HG03025 (cell line): Measurements from ENCODE around the gene FRRS1L.
A peak's percentile ranks its signal among the peaks of the same experiment; 100 is the strongest.
"Not testable (repeated sequence)": the region's sequence is repeated elsewhere in the genome, so short reads cannot be mapped to it uniquely, and the experiment has no call there.

Experiments
- ATAC-seq: cut with Tn5 transposase; IDR thresholded peaks from one replicate; pipeline ENCODE4 v1.9.1; 2021; ENCODE audit warnings: mild to moderate bottlenecking, moderate library complexity; ENCODE audit not compliant: unreplicated experiment, low FRiP score

FRRS1L gene

DNA sequence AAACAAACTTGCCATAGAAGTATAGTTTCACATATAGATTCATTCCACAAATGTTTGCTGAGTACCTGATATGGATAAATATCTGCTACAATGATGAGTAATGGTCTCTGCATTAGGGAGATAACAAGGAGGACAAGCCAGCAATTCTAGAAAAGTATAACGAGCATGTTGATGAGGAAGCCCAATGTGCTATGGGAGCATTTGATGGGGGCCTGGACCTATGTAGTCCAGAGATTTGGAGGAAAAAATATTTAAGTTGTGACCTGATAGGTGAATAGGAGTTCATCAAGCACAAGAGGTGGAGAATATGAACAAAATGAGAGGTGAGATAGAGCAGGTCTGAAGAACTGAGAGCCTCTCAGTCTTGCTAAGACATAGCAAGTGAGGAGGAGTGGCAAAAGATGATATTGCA lies 32.9 kb downstream of the FRRS1L start:
- no peak for ATAC-seq

DNA sequence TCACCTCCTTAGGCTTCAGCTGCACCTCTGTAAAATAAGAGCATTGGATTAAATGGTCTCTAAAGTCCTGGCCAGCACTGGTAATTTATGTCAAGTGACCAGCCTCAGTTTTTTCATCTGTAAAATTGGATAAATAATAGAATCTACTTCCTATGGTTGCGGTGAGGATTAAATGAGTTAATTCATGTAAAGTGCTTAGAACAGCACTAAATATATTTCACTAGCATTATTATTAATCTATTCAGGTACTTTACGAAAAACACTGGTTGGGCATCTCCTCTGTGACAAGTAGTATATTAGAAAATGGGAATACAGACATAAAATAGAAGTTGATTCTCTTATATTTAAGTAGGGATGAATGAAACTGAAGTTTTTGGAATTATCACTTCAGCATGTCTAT lies 33.5 kb downstream of the FRRS1L start:
- ATAC-seq = no peak

DNA sequence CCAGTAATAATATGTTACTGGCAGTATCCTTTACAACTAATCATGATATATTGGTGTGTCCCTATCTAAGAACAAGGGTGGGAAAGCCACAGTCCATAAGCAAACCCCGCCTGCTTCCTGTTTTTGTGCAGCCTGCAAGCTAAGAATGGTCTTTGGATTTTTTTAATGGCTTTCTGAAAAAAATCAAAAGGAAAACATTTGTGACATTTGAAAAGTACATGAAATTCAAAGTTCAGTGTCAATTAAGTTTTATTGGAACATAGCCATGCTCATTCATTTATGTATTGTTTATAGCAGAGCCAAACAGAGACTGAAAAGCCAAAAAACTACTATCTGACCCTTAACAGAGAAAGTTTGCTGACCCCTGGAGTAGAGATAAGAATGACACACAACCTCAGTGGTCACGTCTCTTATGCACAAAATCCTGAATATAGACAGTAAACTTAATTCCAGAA lies 34.5 kb downstream of the FRRS1L start:
- ATAC-seq = no peak

DNA sequence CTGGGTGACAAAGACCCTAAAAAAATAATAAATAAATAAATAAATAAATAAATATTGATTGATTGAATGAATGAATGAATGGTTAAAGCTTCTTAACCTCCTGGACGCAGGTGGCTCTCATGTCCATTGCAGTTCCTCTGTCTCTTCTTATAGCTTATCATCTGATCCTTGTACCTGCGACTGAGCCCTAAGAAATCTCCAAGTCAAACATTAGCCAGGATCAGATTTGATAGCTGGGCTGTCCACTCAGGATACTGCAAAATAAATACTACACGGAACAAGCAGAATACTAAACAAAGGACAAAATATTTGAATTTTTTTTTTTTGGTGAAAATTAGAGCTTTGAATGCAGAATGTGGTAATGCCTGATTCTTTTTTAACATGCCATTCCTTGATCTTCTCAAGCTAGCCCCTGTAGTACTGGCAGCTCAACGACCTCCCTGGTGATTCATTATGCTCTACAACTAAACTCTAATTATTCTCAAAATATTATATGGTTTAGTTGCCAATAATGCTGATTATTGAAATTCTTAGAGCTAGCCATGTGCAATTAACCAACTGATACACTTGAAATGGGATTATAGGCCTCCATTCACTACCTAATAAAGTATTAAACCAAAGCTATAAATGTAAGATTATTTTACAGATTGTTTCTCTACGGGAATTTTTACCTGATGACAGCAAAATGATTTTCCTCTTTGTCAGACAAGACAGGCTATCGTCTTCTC lies 37.4 kb downstream of the FRRS1L start:
- no peak for ATAC-seq

DNA sequence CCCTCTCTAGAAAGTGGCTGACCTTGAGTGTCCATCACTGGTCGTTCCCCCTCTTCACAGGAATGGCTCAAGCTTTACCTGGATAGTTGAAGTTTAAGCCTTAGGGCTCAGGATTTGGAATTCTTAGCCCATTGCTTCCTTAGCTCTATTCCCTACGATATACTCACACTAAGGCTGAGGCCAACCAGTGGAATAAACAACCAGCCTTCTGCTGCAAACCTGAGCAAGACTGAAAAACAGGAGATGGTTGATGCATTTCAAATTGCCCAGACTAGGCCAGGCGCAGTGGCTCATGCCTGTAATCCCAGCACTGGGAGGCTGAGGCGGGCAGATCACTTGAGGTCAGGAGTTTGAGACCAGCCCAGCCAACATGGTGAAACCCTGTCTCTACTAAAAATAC lies 40.4 kb downstream of the FRRS1L start:
- ATAC-seq = not testable (repeated sequence)

DNA sequence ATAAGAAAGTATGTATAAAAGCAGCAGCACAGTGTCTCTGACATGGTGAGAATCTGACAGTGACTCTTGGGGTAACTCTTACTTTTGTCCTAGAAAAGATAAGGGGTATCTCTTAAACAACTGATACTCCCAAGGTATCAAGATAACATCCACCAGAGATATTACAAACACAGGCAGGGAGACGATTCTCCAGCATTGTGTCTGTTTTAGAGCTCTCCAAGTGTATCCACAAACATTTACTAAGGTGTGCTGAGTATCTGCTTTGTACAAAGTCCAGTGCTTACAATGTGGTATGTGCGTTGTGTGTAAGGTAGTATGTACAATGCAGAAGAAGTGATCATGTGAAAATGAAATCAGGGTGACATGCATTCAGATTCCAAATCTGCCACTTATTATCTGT lies 42.9 kb downstream of the FRRS1L start:
- ATAC-seq = no peak

DNA sequence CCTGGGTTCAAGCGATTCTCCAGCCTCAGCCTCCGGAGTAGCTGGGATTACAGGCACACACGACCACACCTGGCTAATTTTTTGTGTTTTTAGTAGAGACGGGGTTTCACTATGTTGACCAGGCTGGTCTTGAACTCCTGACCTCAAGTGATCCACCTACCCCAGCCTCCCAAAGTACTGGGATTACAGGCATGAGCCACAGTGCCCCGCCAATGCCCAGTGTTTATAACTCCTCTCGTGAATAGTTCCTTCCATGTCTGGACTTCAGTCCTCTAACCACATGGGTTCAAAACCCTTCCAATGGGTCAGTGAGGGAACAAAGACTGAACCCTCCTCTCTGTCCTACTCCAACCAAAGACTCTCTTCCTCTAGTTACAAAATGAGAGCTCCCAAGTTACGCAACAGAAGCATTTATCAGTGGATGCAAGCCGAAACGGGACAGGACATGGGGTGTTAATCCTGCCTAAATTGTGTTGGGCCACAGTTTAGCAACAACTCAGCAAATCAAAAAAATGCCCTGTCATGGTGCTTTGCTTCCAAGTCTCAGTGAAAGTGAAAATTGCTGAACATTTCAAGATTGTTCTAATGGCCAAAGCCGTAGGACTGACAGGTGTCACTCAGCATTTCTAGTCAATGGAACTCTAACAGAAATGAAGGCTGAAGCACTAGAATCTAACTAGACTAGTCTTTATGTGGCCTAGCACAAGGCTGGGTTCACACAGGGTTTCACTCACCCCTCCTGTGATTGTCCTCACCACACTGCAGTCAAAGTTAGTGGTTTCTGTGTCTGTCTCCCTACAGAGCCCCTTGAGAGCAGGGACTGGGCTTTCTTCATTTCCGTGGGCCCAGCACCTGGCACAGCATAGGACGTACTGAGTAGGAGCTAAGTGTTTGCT lies 44.1 kb downstream of the FRRS1L start:
- no peak for ATAC-seq

DNA sequence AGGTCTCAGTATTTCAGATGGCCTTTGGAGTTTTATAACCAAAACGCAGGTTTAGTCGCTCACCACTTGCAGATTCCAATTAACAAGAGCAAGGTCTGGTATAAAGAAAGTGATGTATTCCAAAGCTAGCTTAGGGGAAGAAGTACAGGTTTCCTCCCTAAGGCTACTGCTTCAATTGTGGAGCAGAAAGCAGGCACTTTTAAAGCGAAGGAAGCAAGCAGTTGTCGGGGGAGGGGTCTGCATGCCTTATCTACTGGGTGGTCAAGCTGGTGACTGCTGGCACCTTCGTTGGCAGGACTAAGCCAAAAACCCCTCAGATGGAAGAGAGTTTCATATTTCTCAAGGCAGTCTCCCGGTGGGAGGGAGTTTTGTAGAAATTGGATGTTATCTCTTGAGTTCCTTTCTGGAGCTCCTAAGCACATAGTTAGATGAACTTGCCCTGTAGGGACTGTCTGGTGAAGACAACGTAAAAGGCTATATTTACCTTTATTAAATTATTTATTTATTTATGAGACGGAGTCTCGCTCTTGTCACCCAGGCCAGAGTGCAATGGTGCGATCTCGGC lies 45.7 kb downstream of the FRRS1L start:
- no peak for ATAC-seq

DNA sequence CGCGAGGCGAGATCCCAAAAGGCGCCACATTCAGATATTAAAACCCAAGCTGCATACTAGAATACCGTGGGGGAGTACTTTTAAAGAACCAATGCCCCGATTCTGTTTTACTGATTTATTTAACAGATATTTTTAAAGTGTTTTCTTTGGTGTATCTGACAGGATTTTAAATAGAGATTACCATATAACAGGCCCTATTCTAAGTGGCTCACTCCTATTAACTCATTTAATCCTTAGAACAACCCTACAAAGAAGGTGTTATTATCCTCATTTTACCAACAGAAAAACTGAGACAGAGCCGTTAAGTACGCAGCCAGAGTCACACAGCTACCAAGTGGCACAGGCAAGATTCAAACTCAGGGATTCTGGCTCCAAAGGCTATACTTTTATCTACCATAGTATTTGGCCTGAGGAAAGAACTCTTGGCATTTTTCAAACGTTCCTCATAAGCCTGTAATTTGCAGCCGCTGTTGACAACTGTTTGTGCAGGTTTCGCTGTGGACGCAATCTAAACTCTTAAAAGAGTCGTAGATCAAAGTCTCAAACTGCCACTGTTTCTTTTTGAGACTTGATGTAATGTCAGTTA lies 46.8 kb downstream of the FRRS1L start:
- no peak for ATAC-seq

DNA sequence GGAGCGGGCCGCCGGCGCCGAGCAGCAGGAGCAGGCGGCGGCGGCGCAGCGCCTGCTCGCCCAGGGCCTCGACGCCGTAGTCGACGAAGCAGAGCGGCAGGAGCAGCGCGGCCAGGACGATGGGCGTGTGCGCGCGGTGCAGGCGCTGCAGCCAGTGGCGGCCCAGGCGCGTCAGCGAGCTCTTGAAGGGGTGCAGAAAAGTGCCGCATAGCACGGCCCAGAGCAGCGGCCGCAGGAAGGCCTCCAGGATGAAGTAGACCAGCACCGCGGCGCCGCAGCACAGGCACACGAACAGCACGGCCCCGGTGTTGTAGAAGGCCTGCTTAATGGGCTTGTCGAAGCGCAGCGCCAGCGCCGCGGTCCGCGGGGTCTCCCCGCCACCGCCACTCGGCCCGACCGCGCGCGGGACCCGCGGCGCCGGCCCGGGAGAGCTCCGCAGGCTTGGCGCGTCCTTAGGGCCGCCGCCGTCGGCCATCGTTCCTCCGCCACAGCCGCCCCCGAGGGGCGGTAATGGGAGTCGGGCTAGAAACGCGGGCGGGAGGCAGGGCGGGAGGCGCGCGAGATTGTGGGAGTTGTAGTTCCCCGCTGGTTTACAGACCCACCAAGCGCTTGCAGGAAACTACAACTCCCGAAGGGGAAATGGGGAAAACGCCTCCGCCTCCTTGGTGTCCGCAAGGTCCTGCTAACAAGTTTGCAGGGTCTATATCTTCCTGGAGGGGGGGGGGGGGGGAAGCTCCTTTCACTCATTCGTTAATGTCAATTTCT lies 47.4 kb downstream of the FRRS1L start, which contains the start of gene TMEM245:
TMEM245 (minus strand) TSS at position 509 of the 765 bp plus-strand sequence; CDS start at position 475, 34 bp downstream.
- peak; percentile 85 for ATAC-seq

DNA sequence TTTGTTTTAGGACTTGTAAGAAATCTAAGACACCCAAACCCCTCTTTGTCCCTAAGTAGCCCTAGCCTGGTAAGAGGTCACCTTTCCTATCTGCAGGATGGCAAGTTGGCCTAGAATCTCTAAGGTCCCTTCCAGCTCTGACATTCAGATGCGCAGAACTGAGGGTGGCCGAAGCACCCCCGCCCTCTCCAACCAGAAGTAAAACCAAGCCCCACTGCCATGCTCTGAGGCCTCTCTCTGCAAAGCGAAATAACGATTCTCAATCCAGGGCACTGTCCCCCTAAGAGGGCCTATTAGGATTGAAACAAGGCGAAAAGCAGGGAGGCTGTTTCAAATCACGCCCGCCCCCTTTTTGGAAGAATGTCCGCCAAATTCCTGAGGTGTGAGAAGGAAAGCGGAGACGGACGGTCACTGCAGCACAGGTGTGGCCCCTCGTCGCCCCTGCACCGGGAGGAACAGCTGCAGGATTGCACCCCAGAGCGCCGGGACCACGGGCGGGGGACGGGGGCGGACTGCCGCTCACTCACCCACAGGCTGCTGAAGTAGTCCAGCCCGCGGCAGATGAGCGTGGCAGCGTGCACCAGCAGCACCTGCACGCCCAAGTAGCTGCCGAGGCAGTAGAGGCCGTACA lies 48.1 kb downstream of the FRRS1L start:
- peak; percentile 15 for ATAC-seq

DNA sequence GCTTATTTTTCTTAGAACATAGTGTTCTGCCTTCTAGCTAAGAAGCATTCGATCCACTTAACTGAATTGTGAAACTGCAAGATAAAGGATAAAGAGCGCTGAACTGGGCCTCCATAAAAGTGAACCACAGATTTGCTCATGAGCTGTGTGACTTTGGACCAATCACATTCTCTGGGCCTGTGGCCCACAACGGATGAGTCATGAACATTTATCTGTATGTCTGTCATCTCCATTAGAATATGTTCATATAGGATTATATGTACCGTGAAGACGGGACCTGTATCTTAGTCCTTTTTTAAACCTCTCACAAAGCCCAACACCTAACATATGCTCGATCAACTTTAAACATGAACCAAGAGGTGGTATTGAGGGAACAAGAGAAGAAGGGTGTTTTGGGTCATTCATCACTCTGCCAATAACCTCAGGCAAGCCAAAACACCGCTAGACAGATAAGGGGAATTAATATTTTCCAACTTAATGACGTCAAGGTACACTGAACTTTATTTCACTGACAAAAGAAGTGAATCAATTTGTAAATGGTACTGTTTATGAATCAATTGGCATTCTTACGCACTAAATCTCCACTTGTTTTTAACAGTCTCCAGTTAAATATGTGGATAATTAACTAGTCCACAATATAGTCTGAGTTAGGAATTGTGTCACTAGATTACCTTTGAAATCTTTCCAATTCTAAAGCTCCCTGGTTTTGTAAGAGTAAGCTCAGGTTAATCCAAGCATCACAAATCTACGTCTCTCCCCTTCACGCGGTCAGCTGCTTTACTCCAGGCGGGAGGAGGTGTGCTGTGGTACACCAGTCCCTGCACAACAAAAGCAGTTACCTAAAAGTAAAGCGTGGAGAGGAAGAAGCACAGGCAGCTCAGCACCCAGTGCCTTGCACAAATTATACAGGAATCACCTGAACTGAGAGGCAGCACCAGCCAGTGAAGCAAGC lies 48.9 kb downstream of the FRRS1L start:
- no peak for ATAC-seq

DNA sequence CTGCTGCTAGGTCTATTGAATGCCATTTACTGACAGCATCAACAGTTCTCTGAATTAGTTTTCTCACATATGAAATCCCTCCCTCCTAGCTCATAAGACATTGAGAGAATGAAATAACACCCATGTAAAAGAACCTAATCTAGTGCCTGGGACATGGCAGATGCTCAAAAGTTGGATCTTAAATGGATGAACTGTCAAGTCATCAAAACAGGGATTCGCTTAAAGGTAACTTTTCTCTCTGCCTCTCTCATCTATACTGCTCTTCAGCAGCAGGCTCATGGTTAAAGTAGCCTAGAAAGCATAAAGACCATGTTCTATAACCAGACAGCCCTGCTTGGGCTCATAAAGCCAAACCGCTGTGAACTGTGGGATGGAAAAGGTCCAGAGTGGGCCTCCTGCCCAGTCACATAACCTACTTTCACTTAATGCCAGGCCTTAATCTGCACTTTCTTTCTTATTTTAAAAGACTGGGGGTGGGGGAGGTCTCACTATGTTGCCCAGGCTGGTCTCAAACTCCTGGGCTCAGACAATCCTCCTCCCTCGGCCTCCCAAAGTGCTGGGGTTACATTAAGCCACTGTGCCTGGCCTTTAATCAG lies 51.0 kb downstream of the FRRS1L start:
- no peak for ATAC-seq

DNA sequence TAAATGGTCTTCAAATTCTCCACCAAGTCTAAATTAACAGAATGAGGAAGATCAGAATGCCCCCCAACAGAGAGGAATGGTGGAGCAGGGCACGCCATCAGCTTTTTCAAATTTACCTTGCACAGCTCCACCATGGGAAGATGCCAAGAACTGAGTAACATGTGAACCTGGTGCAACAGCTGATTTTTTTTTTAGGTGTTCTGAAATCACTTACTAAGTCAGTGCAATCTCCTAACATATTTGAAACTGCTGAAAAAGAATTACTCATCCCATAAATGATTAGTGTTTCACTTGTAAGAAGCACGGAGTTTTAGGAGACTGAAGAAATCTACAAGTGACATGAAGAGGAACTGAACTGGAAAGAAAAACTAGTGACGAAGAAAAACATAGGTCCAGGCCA lies 52.4 kb downstream of the FRRS1L start:
- ATAC-seq = no peak

DNA sequence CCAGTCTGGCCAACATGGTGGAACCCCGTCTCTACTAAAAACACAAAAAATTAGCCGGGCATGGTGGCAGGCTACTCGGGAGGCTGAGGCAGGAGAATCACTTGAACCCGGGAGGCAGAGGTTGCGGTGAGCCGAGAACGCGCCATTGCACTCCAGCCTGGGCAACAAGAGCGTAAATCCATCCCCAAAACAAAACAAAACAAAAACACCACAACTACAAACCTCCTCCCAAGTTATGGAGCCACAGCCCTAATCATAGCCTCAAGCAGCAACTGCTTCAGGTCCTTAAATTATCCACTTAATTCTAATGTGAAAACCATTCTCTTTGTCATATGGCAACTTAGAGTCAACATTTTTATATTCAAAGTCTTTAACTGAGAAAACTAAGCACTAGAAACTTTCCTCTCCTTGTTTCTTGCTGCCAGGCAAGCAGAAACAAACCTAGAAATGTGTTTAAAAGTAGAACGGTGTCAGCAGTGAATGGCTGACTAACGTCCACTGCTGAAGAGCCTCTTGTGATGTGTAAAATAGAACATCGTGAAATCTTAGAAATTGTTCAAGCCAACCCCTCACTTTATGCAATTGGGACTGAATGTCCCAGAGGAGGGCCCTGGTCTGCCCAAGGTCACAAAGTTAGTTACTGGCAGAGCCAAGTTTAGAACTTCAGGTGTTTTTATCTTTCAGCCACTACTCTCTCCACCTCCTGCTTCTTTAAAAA lies 53.0 kb downstream of the FRRS1L start:
- ATAC-seq = no peak

DNA sequence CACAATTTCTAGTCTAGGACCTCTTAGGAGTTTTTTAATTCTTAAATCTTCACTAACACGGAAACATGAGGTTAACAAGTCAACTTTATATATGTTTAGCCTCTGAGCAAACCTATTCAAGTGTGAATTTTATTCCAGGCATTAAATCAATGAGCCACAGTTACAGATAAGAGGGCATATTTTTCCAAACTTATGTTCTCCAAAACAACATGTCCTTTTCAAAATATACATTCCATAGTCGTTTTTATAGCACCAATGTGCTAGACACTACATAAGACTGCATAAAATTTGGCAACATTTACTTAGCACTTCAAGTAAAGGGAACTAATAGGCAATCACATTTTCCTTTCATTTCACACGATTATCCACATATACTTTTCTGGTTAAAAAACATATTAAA lies 53.8 kb downstream of the FRRS1L start:
- no peak for ATAC-seq

DNA sequence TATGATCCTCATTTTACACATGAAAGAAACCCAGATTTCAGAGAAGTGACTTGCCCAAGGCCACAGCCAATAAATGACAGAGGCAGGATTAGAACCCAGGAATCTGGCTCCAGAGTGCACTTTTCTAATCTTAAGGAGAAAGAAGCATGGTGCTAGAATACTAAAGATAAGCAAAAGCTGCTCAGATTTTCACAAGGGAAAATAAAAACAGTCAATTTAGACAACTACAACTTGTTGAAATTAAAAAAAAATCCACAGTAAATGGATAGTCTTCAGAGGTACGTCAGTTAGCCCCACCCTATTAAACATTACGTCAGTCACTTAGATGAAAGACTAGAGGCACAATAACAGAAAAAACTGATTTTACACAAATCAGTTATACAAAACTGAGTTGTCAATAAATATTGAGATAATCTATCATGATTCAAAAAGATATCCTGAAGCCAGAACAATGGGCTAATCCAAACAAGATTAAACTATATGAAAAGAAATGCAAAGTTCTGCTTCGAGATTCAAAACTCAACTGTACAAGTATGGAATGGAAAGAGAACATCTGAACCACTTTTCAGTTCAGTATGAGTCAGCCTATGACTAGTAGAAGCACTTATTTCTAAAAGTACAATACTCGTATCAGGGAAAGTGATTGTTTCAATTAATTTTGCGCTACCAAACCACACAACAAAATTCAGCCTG lies 56.6 kb downstream of the FRRS1L start:
- ATAC-seq = no peak
